Hepatocyte (in vitro differentiated cells): Measurements from ENCODE around the gene EEF2.

ENCODE experiments used
- CTCF ChIP-seq: fragments of 200-600 bp; sonication (generic); IDR thresholded peaks from 2 replicates; pipeline ENCODE4 v1.5.1; 2016; ENCODE audit warnings: antibody characterized with exemption, mild to moderate bottlenecking; ENCODE audit not compliant: poor library complexity
- EZH2 ChIP-seq: fragments of 200-600 bp; sonication (generic); IDR thresholded peaks from 2 replicates; pipeline ENCODE4 v1.6.1; 2016; ENCODE audit warnings: antibody characterized with exemption, mild to moderate bottlenecking, borderline replicate concordance
- EZH2phosphoT487 ChIP-seq: fragments of 200-600 bp; sonication (generic); IDR thresholded peaks from one replicate; pipeline ENCODE4 v1.6.1; 2018; ENCODE audit warnings: antibody characterized with exemption, mild to moderate bottlenecking, low read depth, moderate library complexity; ENCODE audit not compliant: unreplicated experiment, severe bottlenecking

- no peak for TF ChIP-seq CTCF
- no peak for TF ChIP-seq EZH2phosphoT487
- no peak for TF ChIP-seq EZH2
Observed at GRCh38 chr19:3977242-3978143, 7.8 kb downstream of the EEF2 start.
